GF-D8 (cell line): ENCODE results near the gene TUFT1.
"Not testable (repeated sequence)": the region's sequence is repeated elsewhere in the genome, so short reads cannot be mapped to it uniquely, and the experiment has no call there.

Source experiments
- DNase-seq: peaks from one replicate; lab custom pipeline; 2025; lab: John Stamatoyannopoulos, UW

The TUFT1 gene

DNA sequence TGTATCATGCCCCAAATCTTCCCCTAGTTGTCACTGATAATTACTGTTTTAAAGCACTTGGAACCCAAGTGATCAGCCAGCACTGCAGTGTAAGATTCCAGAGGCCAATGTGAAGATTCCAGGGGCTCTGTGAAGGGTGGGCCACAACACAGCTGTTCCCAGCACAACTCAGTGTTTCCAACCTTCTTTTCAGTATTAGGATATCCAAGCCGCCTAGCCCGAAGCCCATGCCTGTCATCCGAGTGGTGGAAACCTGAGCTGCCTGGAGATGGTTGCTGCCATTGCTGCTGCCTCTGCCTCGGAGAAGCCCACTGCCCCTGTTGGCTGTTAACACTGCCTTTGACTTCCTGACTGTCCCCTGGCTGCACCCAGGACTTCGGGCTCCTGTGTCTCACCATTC is 41.3 kb downstream of the TUFT1 start:
- DNase-seq = no peak

DNA sequence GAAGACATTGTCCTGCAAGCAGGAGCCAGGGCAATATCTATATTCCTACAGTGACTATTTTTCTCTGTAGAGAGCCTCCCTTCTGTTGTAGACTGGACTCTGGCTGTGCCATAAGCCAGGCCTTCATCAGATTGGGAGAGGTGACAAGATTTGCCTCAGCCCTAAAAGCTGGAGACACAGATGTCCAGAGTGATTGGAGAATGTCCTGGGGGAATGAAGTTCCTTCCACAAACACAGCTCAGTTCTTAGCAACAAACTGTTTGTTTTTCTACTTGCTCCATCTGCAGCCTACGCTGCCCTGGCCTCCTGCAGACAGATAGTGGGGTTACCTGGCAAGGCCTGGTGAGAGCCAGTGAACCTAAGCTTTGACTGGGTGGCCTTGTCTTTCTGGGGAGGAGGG is 41.8 kb downstream of the TUFT1 start:
- no peak for DNase-seq

DNA sequence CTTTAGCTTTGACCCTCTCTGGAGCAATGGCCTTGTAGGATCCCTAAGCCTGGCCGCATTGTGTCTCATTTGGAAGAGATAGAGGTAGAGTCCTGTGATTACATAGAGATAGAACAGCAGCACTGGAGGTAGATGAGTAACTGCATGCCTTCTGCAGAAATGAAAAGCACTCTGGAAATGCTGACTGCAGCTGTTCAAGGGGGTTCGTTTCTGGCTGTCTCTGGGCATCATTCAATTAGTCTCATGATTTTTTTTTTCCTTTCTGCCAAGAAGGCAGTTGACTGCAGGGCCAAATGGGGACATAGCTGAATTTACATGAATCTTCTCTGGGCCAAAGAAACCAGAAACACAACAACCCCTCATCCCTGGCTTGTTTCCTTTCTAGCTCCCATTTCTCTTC is 43.7 kb downstream of the TUFT1 start:
- DNase-seq = no peak

- no peak for DNase-seq
Measured at GRCh38 chr1:151584278-151584677, 44.2 kb downstream of the TUFT1 start.

DNA sequence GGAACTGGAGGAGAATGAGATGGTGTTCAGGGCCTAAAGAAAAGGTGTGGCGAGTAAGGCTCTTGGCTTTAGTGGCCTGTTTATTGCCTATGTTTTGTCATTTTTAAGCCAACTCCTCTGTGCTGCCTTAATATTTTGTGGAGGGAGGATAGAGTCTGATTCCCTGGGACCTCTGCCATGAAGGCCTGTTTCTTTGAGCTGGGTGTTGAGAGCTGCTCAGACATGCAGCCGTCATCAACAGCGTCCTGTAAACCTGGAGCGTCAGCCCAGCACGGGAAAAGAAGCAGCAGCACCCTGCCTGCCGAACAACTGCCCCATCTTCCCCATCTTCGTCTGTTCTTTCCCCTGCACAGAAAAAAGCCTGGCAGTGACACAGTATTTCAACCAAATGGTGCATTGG is 44.7 kb downstream of the TUFT1 start:
- DNase-seq = no peak

DNA sequence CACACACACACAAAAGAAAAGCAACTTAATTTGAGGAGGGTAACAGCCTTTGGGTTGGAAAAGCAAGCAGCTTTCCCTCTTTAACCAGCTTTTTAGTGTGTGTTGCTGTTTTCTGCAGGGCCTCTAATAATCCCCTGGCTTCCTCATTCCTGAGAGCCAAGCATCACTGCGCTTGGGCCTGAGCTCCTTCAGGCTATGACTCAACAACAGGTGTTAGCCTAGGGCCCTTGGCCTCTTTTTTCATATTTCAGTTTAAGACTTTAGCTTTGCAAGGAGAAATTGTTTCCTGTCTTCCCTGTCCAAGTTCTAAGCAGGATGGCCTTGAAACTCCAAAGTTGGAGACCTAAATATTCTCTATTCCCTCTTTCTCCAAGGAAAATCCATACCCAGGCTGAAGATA is 45.5 kb downstream of the TUFT1 start:
- DNase-seq = no peak

DNA sequence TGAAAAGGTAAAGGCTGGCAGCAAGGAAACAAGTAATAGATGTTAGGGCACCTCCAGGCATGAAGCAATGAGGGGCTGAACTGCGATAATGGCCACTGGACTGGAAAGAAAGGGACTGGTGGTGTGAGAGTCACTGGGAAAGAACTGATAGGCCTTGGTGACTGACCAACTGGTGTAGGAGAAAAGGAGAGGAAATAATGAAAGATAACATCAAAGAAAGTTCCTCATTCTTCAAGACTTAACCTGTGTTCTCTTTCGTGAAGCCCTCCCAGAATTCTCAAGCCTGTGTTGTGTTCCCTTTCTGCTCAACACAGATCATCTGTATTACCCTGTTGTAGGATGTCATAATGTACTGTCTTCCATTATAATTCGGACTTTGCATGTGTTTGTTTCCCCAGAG is 50.9 kb downstream of the TUFT1 start:
- DNase-seq = no peak

DNA sequence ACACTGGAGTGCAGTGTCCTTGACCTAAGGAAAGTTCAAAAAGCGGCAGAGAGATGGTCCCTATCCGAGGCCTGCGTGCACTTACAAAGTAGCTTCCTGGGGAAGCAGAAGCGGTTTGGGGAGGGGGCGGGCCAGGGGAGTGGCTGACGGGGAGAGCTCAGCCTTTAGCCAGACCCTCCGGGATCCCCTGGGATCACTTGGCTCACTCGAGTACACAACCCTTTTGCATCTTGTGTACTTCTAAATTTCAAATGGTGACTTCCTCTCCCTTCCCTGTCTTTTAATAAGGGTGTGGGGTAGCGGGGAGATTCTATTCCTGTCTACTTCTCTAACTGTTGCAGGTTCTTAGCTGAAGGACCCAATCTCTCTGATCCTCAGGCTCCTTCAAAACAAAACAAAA is 53.6 kb downstream of the TUFT1 start:
- no peak for DNase-seq

DNA sequence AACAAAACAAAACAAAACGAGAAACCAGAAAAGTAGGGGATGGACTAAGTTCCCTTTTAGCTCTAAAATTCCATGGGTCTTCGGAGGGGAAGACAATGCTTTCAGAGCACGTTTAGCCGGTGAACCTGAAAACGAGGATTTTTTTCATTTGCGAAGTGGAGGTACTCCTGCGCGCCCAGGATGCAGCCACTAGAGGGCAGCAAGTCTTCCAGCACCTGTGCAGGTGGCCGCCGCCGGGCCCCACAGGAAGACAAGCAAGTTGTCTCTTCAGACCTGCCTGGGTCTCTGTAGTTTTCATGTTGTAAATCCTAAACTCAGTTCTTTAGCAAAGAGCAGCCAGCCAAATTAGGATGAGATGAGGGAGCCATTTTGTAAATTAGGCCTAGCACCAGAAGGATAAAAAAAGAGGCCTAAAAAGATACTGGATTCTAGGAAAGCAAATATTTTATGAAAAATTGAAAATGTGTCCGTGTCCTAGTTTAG is 54.1 kb downstream of the TUFT1 start:
- peak; percentile 33 for DNase-seq

- DNase-seq = no peak
Measured at GRCh38 chr1:151596166-151596953, 56.3 kb downstream of the TUFT1 start.

GRCh38 chr1:151602550-151602949 is 62.4 kb downstream of the TUFT1 start:
- not testable (repeated sequence) for DNase-seq

GRCh38 chr1:151604291-151604690 is 64.2 kb downstream of the TUFT1 start:
- DNase-seq = no peak

DNA sequence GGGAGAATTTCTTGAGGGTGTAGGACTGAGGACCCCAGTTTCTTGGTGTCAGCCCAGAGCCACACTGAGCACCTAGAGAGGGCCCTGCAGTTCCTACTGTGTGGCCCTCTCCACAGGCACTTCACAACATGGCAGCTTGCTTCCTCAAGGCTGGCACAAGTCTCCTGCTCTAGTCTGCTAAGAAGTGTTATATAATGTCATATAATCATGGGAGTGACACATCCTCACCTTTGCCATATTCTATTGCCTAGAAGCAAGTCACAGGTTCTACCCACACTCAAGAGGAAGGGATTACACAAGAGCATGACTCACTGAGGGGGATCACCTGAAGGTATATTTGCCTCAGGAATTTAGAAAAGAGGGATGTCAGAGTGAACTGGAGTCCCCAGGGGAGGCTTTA is 66.3 kb downstream of the TUFT1 start:
- DNase-seq = no peak

DNA sequence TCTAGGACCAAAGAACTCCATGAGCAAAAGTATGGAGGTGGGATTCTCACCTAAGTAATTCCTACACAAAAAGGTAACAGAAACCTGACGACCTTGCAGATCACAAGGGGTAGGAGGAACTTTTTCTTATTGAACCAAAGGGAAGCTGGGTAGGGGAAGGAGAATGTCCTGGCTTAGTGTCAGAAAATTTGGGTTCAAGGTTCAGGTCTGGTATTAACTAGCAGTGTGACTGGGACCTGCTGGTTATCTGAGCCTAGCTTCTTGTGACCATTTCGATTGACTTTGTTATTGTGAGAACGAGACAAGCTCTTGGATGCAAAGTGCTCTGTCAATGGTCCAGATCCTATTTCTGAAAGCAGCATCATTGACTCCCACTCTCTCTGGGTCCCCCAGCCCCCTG is 66.7 kb downstream of the TUFT1 start:
- no peak for DNase-seq

DNA sequence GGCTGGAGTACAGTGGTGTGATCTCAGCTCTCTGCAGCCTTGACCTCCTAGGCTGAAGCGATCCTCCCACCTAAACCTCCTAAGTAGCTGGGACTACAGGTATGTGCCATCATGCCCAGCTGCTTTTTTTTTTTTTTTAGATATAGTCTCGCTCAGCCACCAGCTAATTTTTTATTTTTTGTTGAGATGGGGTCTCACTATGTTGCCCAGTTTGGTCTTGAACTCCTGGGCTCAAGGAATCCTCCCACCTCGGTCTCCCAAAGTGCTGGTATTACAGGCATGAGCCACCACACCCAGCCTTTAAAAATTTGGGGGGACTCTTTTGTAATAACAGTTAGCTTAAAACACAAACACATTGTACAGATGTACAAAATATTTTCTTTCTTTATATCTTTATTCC is 70.0 kb downstream of the TUFT1 start:
- no peak for DNase-seq

GRCh38 chr1:151611288-151611790 is 71.2 kb downstream of the TUFT1 start:
- peak; percentile 96 for DNase-seq

DNA sequence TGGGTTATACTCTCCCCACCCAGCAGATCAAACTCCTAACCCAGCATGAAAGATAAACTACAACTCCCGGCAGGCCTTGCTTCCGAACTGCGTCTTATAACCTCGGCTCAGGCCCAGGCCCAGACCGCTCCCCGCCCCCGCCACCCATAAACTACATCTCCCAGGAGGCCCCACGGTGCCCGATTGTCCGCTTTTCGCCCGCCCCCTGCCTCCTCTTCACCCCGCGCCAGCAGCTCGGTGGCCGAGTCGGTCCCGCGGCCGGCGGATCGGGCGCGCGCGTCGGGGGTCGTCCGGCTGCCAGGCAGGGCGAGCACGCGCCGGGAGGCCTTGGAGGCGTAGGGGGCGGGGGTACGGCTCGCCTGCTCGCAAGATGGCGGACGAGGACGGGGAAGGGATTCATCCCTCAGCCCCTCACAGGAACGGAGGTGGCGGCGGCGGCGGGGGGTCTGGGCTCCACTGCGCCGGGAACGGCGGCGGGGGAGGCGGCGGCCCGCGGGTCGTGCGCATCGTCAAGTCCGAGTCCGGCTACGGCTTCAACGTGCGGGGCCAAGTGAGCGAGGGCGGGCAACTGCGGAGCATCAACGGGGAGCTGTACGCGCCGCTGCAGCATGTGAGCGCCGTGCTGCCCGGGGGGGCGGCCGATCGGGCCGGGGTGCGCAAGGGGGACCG is 71.9 kb downstream of the TUFT1 start, which contains the start of gene SNX27:
SNX27 (plus strand) TSS at position 219 of the 669 bp plus-strand sequence; CDS start at position 371, 152 bp downstream.
- DNase-seq = peak; percentile 90

GRCh38 chr1:151612501-151613281 is 72.6 kb downstream of the TUFT1 start:
- no peak for DNase-seq

- DNase-seq = no peak
Measured at GRCh38 chr1:151613282-151613780, 73.2 kb downstream of the TUFT1 start.

- DNase-seq = no peak
Measured at GRCh38 chr1:151615711-151616504, 75.8 kb downstream of the TUFT1 start.

GRCh38 chr1:151616505-151616849 is 76.4 kb downstream of the TUFT1 start:
- DNase-seq = no peak
